A549 (cell line): ENCODE results near the gene GALR1. TPM values are rescaled to one million over a fixed set of nuclear protein-coding genes. Genes with fewer than 3 reads are reported as not detected.

Source experiments
- ATAC-seq, 2 experiments: fragments of 200-7000 bp in 1 of 2; fragments of >200 bp in 1 of 2; cut with Nextera tagmentation in 1 of 2; cut with Tn5 transposase in 1 of 2; 3 replicates each; pipeline versions ENCODE4 v1.8.0 to v1.9.1; 2018 to 2020; ENCODE audit warnings: mild to moderate bottlenecking in 1 of 2, moderate library complexity in 1 of 2
- CTCF ChIA-PET: fragments of 300-600 bp; sonication (Branson Sonifier 250); formaldehyde crosslinking; extraction: SDS; loops from one replicate; lab custom pipeline; 2021; ENCODE audit warnings: antibody characterized with exemption, inconsistent platforms; lab: Yijun Ruan, JAX
- POLR2A ChIA-PET: fragments of 350-600 bp; formaldehyde crosslinking; extraction: SDS; loops from one replicate; lab custom pipeline; 2021; ENCODE audit warnings: antibody characterized with exemption, inconsistent platforms; lab: Yijun Ruan, JAX
- DNase-seq, 2 experiments: peaks; one replicate each; pipeline versions ENCODE4 v3.0.0 to v3.0.0-alpha.2; 2011 to 2016; ENCODE audit warnings: low read depth in 1 of 2, low spot score in 1 of 2
- FAIRE-seq: peaks from 2 replicates; lab custom pipeline; 2011; peaks lifted over from hg19 to GRCh38; lab: Jason Lieb, UNC
- H3K27ac ChIP-seq, 2 experiments: fragments of >200 bp; sonication (Bioruptor Twin); formaldehyde crosslinking; 3 replicates each; pipeline ENCODE4 v1.5.1; 2016 to 2017
- H3K4me1 ChIP-seq: fragments of >200 bp; sonication (Bioruptor Twin); formaldehyde crosslinking; 3 replicates; pipeline ENCODE4 v1.6.1; 2016
- H3K4me2 ChIP-seq: fragments of >200 bp; sonication (Bioruptor Twin); formaldehyde crosslinking; 3 replicates; pipeline ENCODE4 v1.6.1; 2016
- H3K4me3 ChIP-seq: fragments of >200 bp; sonication (Bioruptor Twin); formaldehyde crosslinking; 3 replicates; pipeline ENCODE4 v1.5.1; 2016
- H3K9me3 ChIP-seq: fragments of >200 bp; sonication (Bioruptor Twin); formaldehyde crosslinking; 3 replicates; pipeline ENCODE4 v1.6.1; 2016
- CHD2 ChIP-seq: fragments of 150-350 bp; IDR thresholded peaks from 2 replicates; pipeline ENCODE4 v1.6.1; 2014; ENCODE audit warnings: low read length; ENCODE audit not compliant: partially characterized antibody
- ESRRA ChIP-seq: fragments of 150-350 bp; IDR thresholded peaks from 2 replicates; pipeline ENCODE4 v1.6.1; 2014; ENCODE audit warnings: mild to moderate bottlenecking, low read length, borderline replicate concordance
- HDAC2 ChIP-seq: fragments of 200-600 bp; sonication (generic); IDR thresholded peaks from 2 replicates; pipeline ENCODE4 v1.6.1; 2016
- KDM5A ChIP-seq: fragments of 200-600 bp; sonication (generic); IDR thresholded peaks from 2 replicates; pipeline ENCODE4 v1.6.1; 2016; ENCODE audit warnings: antibody characterized with exemption, mild to moderate bottlenecking
- MAZ ChIP-seq: fragments of 150-350 bp; IDR thresholded peaks from 2 replicates; pipeline ENCODE4 v1.6.1; 2014; ENCODE audit warnings: antibody characterized with exemption, low read depth, low read length, borderline replicate concordance
- NPAS2 ChIP-seq: fragments of 250-450 bp; sonication (Bioruptor Pico); IDR thresholded peaks from 2 replicates; pipeline ENCODE4 v1.8.0; 2022; ENCODE audit warnings: mild to moderate bottlenecking, moderate library complexity, borderline replicate concordance
- PHF8 ChIP-seq: fragments of 200-600 bp; sonication (generic); IDR thresholded peaks from 2 replicates; pipeline ENCODE4 v1.6.1; 2016; ENCODE audit warnings: low read depth, mild to moderate bottlenecking, antibody characterized with exemption, moderate library complexity, borderline replicate concordance
- POLR2AphosphoS2 ChIP-seq: conservative IDR thresholded peaks from 2 replicates; pipeline ENCODE4 v1.6.1; 2012; ENCODE audit warnings: low read length, improper control_type of control experiment, inconsistent platforms
- RFX5 ChIP-seq: fragments of 450-650 bp; IDR thresholded peaks from 2 replicates; pipeline ENCODE4 v1.7.1; 2014; ENCODE audit warnings: antibody characterized with exemption, mild to moderate bottlenecking, moderate library complexity
- SREBF2 ChIP-seq: fragments of 450-650 bp; IDR thresholded peaks from 2 replicates; pipeline ENCODE4 v1.6.1; 2014; ENCODE audit warnings: mild to moderate bottlenecking, moderate library complexity
- TP53 ChIP-seq: fragments of 250-450 bp; sonication (Bioruptor Pico); IDR thresholded peaks from 2 replicates; pipeline ENCODE4 v1.5.0; 2021; ENCODE audit warnings: mild to moderate bottlenecking, moderate library complexity
- ZC3H11A ChIP-seq: fragments of 450-650 bp; IDR thresholded peaks from 2 replicates; pipeline ENCODE4 v1.6.1; 2014; ENCODE audit warnings: antibody characterized with exemption, mild to moderate bottlenecking
- ZNF302 ChIP-seq: fragments of 250-450 bp; sonication (Bioruptor Pico); IDR thresholded peaks from 2 replicates; pipeline ENCODE4 v1.9.0; 2021; ENCODE audit warnings: inconsistent platforms, mild to moderate bottlenecking, moderate library complexity
- ZSCAN20 ChIP-seq: fragments of 250-450 bp; sonication (Bioruptor Pico); IDR thresholded peaks from 2 replicates; pipeline ENCODE4 v1.8.0; 2022; ENCODE audit warnings: mild to moderate bottlenecking, moderate library complexity
- WGBS: methylation state at CpG from one replicate; pipeline ENCODE4 v1.1.6; 2017; ENCODE audit errors: missing lambda C conversion rate; 5-methylcytosine and 5-hydroxymethylcytosine counted together
- polyA plus RNA-seq, 4 experiments: library from polyadenylated mRNA; depleted of rRNA in 3 of 4; stranded (reverse); fragments of >200 nt; fragmentation: RNase III in 1 of 4; extraction: RNeasy Plus Mini Kit Qiagen cat#74134 plus additional on column Dnase treatment in 1 of 4; gene quantifications; 2 replicates in 3 of 4; 3 replicates in 1 of 4; pipeline ENCODE4 v1.2.3, GENCODE V29; 2011 to 2017
- TF ChIP-seq, protein P1 (sequence below): IDR thresholded peaks from 2 replicates; pipeline ENCODE4 v1.6.1; 2012
- TF ChIP-seq, protein P2 (sequence below): fragments of 250-450 bp; sonication (Bioruptor Pico); IDR thresholded peaks from 2 replicates; pipeline ENCODE4 v1.5.0; 2021; ENCODE audit warnings: mild to moderate bottlenecking, moderate library complexity, borderline replicate concordance
- TF ChIP-seq, protein P3 (sequence below): fragments of 150-350 bp; IDR thresholded peaks from 2 replicates; pipeline ENCODE4 v1.6.1; 2014; ENCODE audit warnings: low read depth, mild to moderate bottlenecking, low read length
- TF ChIP-seq, protein P4 (sequence below): fragments of >200 bp; sonication (Bioruptor Twin); formaldehyde crosslinking; IDR thresholded peaks from 3 replicates; pipeline ENCODE4 v1.5.1; 2016
- TF ChIP-seq, protein P5 (sequence below): fragments of >200 bp; sonication (Bioruptor Twin); formaldehyde crosslinking; IDR thresholded peaks from 3 replicates; pipeline ENCODE4 v1.6.1; 2016

The GALR1 gene
- polyA plus RNA-seq, 2 of the 4 experiments (the other 2 are of a cell fraction), result not detected

DNA sequence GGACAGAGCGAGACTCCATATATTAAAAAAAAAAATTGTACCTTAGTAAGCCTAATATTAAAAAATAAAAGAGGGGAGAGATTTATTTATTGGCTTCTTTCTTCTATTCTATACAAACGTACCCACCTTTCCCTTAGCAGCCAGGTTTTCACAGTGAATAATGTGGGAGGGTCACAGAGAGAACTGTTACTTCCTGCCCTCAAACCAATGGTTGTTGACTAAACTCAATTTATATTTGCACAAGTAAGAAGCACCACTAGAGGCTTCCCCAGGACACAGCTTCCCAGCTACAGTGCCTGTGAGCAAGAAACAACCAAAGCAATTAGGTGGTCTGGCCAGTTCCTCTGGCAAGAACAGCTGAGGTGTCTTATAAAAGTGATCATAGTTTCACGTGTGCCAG lies 28.9 kb upstream of the GALR1 start:
- ChIA-PET CTCF (interaction anchor here (0.7 to 1.1 kb wide), 3 partner anchors 9 to 238 kb away, joined by 3 to 4 read pairs (median 3); no protein-coding TSS in a partner anchor), POLR2A (no interaction called here)
- H3K4me2 ChIP-seq, result no peak overlapping the region
- peaks cover 13% of the 10 kb centered on the region for H3K4me1 ChIP-seq
- no peaks in the 10 kb centered on the region for H3K9me3 ChIP-seq
- WGBS, result 15% methylated on average over 3 of the region's 3 CpGs
- TF ChIP-seq, protein P1, sequence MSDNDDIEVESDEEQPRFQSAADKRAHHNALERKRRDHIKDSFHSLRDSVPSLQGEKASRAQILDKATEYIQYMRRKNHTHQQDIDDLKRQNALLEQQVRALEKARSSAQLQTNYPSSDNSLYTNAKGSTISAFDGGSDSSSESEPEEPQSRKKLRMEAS, result no peak
- TF ChIP-seq, protein P2, sequence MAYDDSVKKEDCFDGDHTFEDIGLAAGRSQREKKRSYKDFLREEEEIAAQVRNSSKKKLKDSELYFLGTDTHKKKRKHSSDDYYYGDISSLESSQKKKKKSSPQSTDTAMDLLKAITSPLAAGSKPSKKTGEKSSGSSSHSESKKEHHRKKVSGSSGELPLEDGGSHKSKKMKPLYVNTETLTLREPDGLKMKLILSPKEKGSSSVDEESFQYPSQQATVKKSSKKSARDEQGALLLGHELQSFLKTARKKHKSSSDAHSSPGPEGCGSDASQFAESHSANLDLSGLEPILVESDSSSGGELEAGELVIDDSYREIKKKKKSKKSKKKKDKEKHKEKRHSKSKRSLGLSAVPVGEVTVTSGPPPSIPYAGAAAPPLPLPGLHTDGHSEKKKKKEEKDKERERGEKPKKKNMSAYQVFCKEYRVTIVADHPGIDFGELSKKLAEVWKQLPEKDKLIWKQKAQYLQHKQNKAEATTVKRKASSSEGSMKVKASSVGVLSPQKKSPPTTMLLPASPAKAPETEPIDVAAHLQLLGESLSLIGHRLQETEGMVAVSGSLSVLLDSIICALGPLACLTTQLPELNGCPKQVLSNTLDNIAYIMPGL (CRISPR knock-in tag), result no peak
- TF ChIP-seq TP53 (CRISPR knock-in tag) (no peak), RFX5 (no peak), HDAC2 (no peak), KDM5A (no peak), ESRRA (no peak), NPAS2 (CRISPR knock-in tag) (no peak), CHD2 (no peak), POLR2AphosphoS2 (no peak), ZNF302 (CRISPR knock-in tag) (no peak)
- TF ChIP-seq, protein P3, sequence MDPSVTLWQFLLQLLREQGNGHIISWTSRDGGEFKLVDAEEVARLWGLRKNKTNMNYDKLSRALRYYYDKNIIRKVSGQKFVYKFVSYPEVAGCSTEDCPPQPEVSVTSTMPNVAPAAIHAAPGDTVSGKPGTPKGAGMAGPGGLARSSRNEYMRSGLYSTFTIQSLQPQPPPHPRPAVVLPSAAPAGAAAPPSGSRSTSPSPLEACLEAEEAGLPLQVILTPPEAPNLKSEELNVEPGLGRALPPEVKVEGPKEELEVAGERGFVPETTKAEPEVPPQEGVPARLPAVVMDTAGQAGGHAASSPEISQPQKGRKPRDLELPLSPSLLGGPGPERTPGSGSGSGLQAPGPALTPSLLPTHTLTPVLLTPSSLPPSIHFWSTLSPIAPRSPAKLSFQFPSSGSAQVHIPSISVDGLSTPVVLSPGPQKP, result no peak
- FAIRE-seq (no peak), ATAC-seq (no peak), DNase-seq (no peak)
- no peak overlapping the region for H3K27ac ChIP-seq
- no peak overlapping the region for H3K4me3 ChIP-seq

DNA sequence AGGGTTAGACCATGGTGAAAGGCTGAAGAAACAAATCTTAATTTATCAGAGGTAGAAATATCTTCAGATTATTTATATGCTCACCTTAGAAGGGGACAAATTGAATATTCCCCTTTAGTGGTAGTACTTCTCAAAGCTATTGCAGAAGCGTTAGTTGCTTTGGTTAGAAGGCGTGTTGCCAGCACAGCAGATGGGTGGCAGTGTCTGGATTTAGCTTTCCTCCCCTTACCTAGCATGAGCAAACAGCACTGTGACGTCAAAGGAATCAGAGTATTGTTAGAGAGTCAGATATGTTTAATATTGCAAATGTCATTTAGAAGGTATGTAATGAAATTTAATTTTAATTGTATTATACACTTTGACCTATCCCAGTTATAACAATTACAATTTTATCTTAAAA lies 27.2 kb upstream of the GALR1 start:
- no peak overlapping the region for H3K27ac ChIP-seq
- peaks cover 13% of the 10 kb centered on the region for H3K4me1 ChIP-seq
- CTCF ChIA-PET, result no interaction called here
- TF ChIP-seq KDM5A (no peak), MAZ (no peak), PHF8 (no peak), POLR2AphosphoS2 (no peak)
- TF ChIP-seq, protein P4, sequence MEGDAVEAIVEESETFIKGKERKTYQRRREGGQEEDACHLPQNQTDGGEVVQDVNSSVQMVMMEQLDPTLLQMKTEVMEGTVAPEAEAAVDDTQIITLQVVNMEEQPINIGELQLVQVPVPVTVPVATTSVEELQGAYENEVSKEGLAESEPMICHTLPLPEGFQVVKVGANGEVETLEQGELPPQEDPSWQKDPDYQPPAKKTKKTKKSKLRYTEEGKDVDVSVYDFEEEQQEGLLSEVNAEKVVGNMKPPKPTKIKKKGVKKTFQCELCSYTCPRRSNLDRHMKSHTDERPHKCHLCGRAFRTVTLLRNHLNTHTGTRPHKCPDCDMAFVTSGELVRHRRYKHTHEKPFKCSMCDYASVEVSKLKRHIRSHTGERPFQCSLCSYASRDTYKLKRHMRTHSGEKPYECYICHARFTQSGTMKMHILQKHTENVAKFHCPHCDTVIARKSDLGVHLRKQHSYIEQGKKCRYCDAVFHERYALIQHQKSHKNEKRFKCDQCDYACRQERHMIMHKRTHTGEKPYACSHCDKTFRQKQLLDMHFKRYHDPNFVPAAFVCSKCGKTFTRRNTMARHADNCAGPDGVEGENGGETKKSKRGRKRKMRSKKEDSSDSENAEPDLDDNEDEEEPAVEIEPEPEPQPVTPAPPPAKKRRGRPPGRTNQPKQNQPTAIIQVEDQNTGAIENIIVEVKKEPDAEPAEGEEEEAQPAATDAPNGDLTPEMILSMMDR, result no peak
- TF ChIP-seq, protein P5, sequence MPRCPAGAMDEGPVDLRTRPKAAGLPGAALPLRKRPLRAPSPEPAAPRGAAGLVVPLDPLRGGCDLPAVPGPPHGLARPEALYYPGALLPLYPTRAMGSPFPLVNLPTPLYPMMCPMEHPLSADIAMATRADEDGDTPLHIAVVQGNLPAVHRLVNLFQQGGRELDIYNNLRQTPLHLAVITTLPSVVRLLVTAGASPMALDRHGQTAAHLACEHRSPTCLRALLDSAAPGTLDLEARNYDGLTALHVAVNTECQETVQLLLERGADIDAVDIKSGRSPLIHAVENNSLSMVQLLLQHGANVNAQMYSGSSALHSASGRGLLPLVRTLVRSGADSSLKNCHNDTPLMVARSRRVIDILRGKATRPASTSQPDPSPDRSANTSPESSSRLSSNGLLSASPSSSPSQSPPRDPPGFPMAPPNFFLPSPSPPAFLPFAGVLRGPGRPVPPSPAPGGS, result no peak
- TF ChIP-seq, all 56 proteins: peak for 0
- POLR2A ChIA-PET, result no interaction called here
- DNase-seq, result no peak
- H3K4me2 ChIP-seq, result no peak overlapping the region
- no peak overlapping the region for H3K4me3 ChIP-seq
- 60% methylated on average over 3 of the region's 3 CpGs for WGBS
- no peak for FAIRE-seq
- H3K9me3 ChIP-seq, result no peaks in the 10 kb centered on the region
- no peak for ATAC-seq

DNA sequence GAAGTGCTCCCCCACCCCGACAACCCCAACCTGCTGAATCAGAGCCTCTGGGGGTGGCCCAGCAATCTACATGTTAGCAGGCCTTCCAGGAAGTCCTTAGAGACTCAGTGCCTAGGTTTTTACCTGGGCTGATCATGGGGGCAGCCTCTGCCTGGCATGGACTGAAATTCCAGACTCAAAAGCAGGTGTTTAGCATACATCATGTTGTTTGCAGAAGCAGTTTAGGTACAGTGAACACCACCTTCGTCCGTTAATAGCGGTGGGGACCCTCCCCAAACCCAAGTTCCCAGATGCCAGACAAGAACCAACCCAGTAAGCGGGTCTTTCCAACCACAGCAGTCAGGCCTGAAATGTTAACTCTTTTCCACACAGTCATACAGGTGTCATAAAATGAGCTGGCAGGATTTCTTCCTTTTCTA lies 26.4 kb upstream of the GALR1 start:
- POLR2A ChIA-PET, result no interaction called here
- 58% methylated on average over 5 of the region's 5 CpGs for WGBS
- ATAC-seq, result no peak

More for the DNA sequence above, 26.4 kb upstream of the GALR1 start:
- Histone ChIP-seq H3K4me2 (peak overlapping the region; percentile 23; the same call in 1 of the 3 replicates), H3K4me3 (no peak overlapping the region), H3K4me1 (peaks cover 13% of the 10 kb centered on the region), H3K9me3 (no peaks in the 10 kb centered on the region), H3K27ac (no peak overlapping the region)
- FAIRE-seq, result no peak
- CTCF ChIA-PET, result interaction anchor here (0.6 kb wide), 1 partner anchor 11 kb away, joined by 3 read pairs; no protein-coding TSS in a partner anchor
- DNase-seq, result no peak
- TF ChIP-seq ESRRA, result no peak
- no peak for TF ChIP-seq ZC3H11A
- TF ChIP-seq ZSCAN20 (CRISPR knock-in tag), result no peak
- TF ChIP-seq SREBF2, result no peak
- TF ChIP-seq, protein P1, result no peak
